HepG2 (cell line): ENCODE results near the gene BRIP1.

Experiments used
- AKNA ChIP-seq: sonication (generic); formaldehyde crosslinking; IDR thresholded peaks from 2 replicates; pipeline ENCODE4 v1.4.0; 2020; ENCODE audit warnings: missing genetic modification reagents, borderline replicate concordance
- CTCF ChIP-seq: sonication (generic); formaldehyde crosslinking; IDR thresholded peaks from 2 replicates; pipeline ENCODE4 v1.5.0; 2020; ENCODE audit warnings: mild to moderate bottlenecking, missing genetic modification reagents, moderate library complexity
- EP300 ChIP-seq, 3 experiments: sonication (generic) in 1 of 3; formaldehyde crosslinking in 1 of 3; IDR thresholded peaks; 2 replicates each; pipeline versions ENCODE4 v1.5.1 to v1.6.1; 2011 to 2020; ENCODE audit warnings: low read depth in 2 of 3, low read length in 2 of 3, borderline replicate concordance in 1 of 3, improper control_type of control experiment in 1 of 3, mild to moderate bottlenecking in 1 of 3, missing genetic modification reagents in 1 of 3, moderate library complexity in 1 of 3
- ERF ChIP-seq: IDR thresholded peaks from 2 replicates; pipeline ENCODE4 v1.6.1; 2018; ENCODE audit warnings: missing biosample characterization, missing genetic modification reagents
- FOXK1 ChIP-seq: sonication (generic); formaldehyde crosslinking; IDR thresholded peaks from 2 replicates; pipeline ENCODE4 v1.4.0; 2020; ENCODE audit warnings: low read depth, missing genetic modification reagents, borderline replicate concordance
- KDM5B ChIP-seq: sonication (generic); formaldehyde crosslinking; IDR thresholded peaks from 2 replicates; pipeline ENCODE4 v1.4.0; 2020; ENCODE audit warnings: missing genetic modification reagents, mild to moderate bottlenecking, borderline replicate concordance
- NFATC3 ChIP-seq: sonication (generic); formaldehyde crosslinking; IDR thresholded peaks from 2 replicates; pipeline ENCODE4 v1.5.1; 2020; ENCODE audit warnings: mild to moderate bottlenecking, missing genetic modification reagents
- POLR2A ChIP-seq, 2 experiments: IDR thresholded peaks; 2 replicates each; pipeline ENCODE4 v1.6.1; 2011; ENCODE audit warnings: low read depth in 2 of 2, low read length in 2 of 2, mild to moderate bottlenecking in 1 of 2, moderate library complexity in 1 of 2; ENCODE audit not compliant: insufficient read depth in 1 of 2
- POLR2G ChIP-seq: fragments of 200-400 bp; formaldehyde crosslinking; IDR thresholded peaks from 2 replicates; pipeline ENCODE4 v1.6.1; 2018; ENCODE audit warnings: mild to moderate bottlenecking, low read depth, low read length, moderate library complexity
- TAF1 ChIP-seq: sonication (generic); formaldehyde crosslinking; IDR thresholded peaks from 2 replicates; pipeline ENCODE4 v1.4.0; 2020; ENCODE audit warnings: missing genetic modification reagents
- ZBTB21 ChIP-seq: sonication (generic); formaldehyde crosslinking; IDR thresholded peaks from 2 replicates; pipeline ENCODE4 v1.4.0; 2020; ENCODE audit warnings: missing genetic modification reagents
- ZFP41 ChIP-seq: sonication (generic); formaldehyde crosslinking; IDR thresholded peaks from 2 replicates; pipeline ENCODE4 v1.4.0; 2020; ENCODE audit warnings: mild to moderate bottlenecking, missing genetic modification reagents, borderline replicate concordance
- ZNF546 ChIP-seq: sonication (generic); formaldehyde crosslinking; conservative IDR thresholded peaks from 2 replicates; pipeline ENCODE4 v1.8.1; 2023; ENCODE audit warnings: mild to moderate bottlenecking, missing genetic modification reagents
- ZNF629 ChIP-seq: sonication (generic); formaldehyde crosslinking; conservative IDR thresholded peaks from 2 replicates; pipeline ENCODE4 v1.5.0; 2020; ENCODE audit warnings: missing genetic modification reagents

- TF ChIP-seq ZFP41 (no peak), AKNA (CRISPR knock-in tag) (no peak), ZNF546 (no peak), FOXK1 (CRISPR knock-in tag) (no peak), EP300 (IDR thresholded peaks at IDR 0.05; ENCODE audit: low read depth in 2 of 2, low read length in 2 of 2) (no peak), EP300 (CRISPR knock-in tag; IDR thresholded peaks at IDR 0.05; ENCODE audit: borderline replicate concordance) (no peak), ZBTB21 (no peak), TAF1 (CRISPR knock-in tag) (no peak), ZNF629 (CRISPR knock-in tag) (no peak), ERF (CRISPR knock-in tag) (no peak), POLR2A (IDR thresholded peaks at IDR 0.05; ENCODE audit: insufficient read depth in 1 of 2, low read depth in 2 of 2, low read length in 2 of 2) (no peak), NFATC3 (no peak), CTCF (CRISPR knock-in tag) (no peak), KDM5B (CRISPR knock-in tag) (no peak), POLR2G (no peak)
Measured at GRCh38 chr17:61660746-61661485, 202.4 kb downstream of the BRIP1 start.
